ENCODE measurements around the gene TAGLN.

TAGLN gene

GRCh38 chr11:117199053-117199915 lies at the start of gene TAGLN:
TSS of gene TAGLN (plus strand) at chr11:117199370. CDS start at chr11:117203014, 3,644 bp downstream.
- Mint-ChIP-seq H3K36me3 (ENCODE audit: low read depth) (peaks cover 29% of the 10 kb centered on the region), H3K4me3 (peak within 1 kb of the TSS; percentile 75 to 89 (median 89)), H3K27me3 (ENCODE audit: low read depth) (no peaks in the 10 kb centered on the region), H3K9me3 (no peaks in the 10 kb centered on the region), H3K4me1 (peaks cover 53% of the 10 kb centered on the region), H3K27ac (peak within 1 kb of the TSS; percentile 80 to 96 (median 82))
- no peak for TF ChIP-seq CTCF (IDR thresholded peaks at IDR 0.05; ENCODE audit: unreplicated experiment in 3 of 3)

GRCh38 chr11:117152066-117152465 lies 47.1 kb upstream of the TAGLN start:
- Mint-ChIP-seq H3K9me3 (no peaks in the 10 kb centered on the region), H3K27me3 (ENCODE audit: low read depth) (no peaks in the 10 kb centered on the region)

GRCh38 chr11:117154468-117154867 lies 44.7 kb upstream of the TAGLN start:
- Mint-ChIP-seq H3K4me1 (peaks cover 11% of the 10 kb centered on the region), H3K36me3 (ENCODE audit: low read depth) (peaks cover 54% of the 10 kb centered on the region), H3K9me3 (no peaks in the 10 kb centered on the region), H3K27me3 (ENCODE audit: low read depth) (no peaks in the 10 kb centered on the region), H3K4me3 (no peak overlapping the region), H3K27ac (no peak overlapping the region)
- no peak for TF ChIP-seq CTCF (IDR thresholded peaks at IDR 0.05; ENCODE audit: unreplicated experiment in 3 of 3)

More at GRCh38 chr11:117152066-117152465, 47.1 kb upstream of the TAGLN start:
- H3K36me3 Mint-ChIP-seq (ENCODE audit: low read depth): peaks cover 52% of the 10 kb centered on the region
- peaks cover 11% of the 10 kb centered on the region for H3K4me1 Mint-ChIP-seq
- TF ChIP-seq CTCF (IDR thresholded peaks at IDR 0.05; ENCODE audit: unreplicated experiment in 3 of 3): no peak
- no peak overlapping the region for H3K4me3 Mint-ChIP-seq
- H3K27ac Mint-ChIP-seq: no peak overlapping the region

GRCh38 chr11:117157507-117157906 lies 41.7 kb upstream of the TAGLN start:
- H3K27ac Mint-ChIP-seq: no peak overlapping the region
- H3K4me1 Mint-ChIP-seq: peaks cover 7% of the 10 kb centered on the region
- H3K4me3 Mint-ChIP-seq: no peak overlapping the region
- H3K36me3 Mint-ChIP-seq (ENCODE audit: low read depth): peaks cover 64% of the 10 kb centered on the region
- no peak for TF ChIP-seq CTCF (IDR thresholded peaks at IDR 0.05; ENCODE audit: unreplicated experiment in 3 of 3)
- H3K27me3 Mint-ChIP-seq (ENCODE audit: low read depth): no peaks in the 10 kb centered on the region
- no peaks in the 10 kb centered on the region for H3K9me3 Mint-ChIP-seq

GRCh38 chr11:117159892-117160291 lies 39.3 kb upstream of the TAGLN start:
- Mint-ChIP-seq H3K4me1 (peaks cover 7% of the 10 kb centered on the region), H3K27ac (peak overlapping the region in 1 of 3 experiments; percentile 76), H3K4me3 (no peak overlapping the region), H3K9me3 (no peaks in the 10 kb centered on the region), H3K27me3 (ENCODE audit: low read depth) (no peaks in the 10 kb centered on the region), H3K36me3 (ENCODE audit: low read depth) (peaks cover 67% of the 10 kb centered on the region)
- TF ChIP-seq CTCF (IDR thresholded peaks at IDR 0.05; ENCODE audit: unreplicated experiment in 3 of 3): no peak

GRCh38 chr11:117160826-117161225 lies 38.3 kb upstream of the TAGLN start:
- no peaks in the 10 kb centered on the region for H3K9me3 Mint-ChIP-seq
- peaks cover 12% of the 10 kb centered on the region for H3K4me1 Mint-ChIP-seq
- H3K27ac Mint-ChIP-seq: peak overlapping the region in 2 of 3 experiments; percentile 42 to 73
- no peaks in the 10 kb centered on the region for H3K27me3 Mint-ChIP-seq (ENCODE audit: low read depth)
- no peak for TF ChIP-seq CTCF (IDR thresholded peaks at IDR 0.05; ENCODE audit: unreplicated experiment in 3 of 3)
- H3K4me3 Mint-ChIP-seq: no peak overlapping the region
- H3K36me3 Mint-ChIP-seq (ENCODE audit: low read depth): peaks cover 68% of the 10 kb centered on the region
